ENCODE results near the gene KCNK16. TPM values are rescaled to one million over a fixed set of nuclear protein-coding genes. Genes with fewer than 3 reads are reported as not detected.

Gene KCNK16
- total and polyA plus RNA-seq, 2 of the 4 experiments (the other 2 are of a cell fraction): not detected

GRCh38 chr6:39302011-39302410 is 20.5 kb downstream of the KCNK16 start:
- Histone ChIP-seq H2AK5ac (ENCODE audit: low read depth, low read length) (no peak overlapping the region), H3K36me3 (ENCODE audit: control insufficient read depth, insufficient read depth, low read length) (no peaks in the 10 kb centered on the region), H3K4me3 (ENCODE audit: insufficient read depth, low read depth, low read length) (no peak overlapping the region), H4K5ac (ENCODE audit: low read depth, low read length) (no peak overlapping the region), H4K8ac (ENCODE audit: low read depth in 2 of 2, low read length in 2 of 2) (no peak overlapping the region), H3K9me1 (ENCODE audit: insufficient read depth, low read length) (no peaks in the 10 kb centered on the region), H3K27me3 (ENCODE audit: control insufficient read depth, insufficient read depth, low read length) (no peaks in the 10 kb centered on the region; the same call in 1 of the 2 replicates), H3K27ac (ENCODE audit: insufficient read depth, low read length) (no peak overlapping the region), H3K4me1 (ENCODE audit: control insufficient read depth, insufficient read depth, low read length) (no peaks in the 10 kb centered on the region), H2BK15ac (ENCODE audit: low read depth, low read length) (no peak overlapping the region), H3K56ac (ENCODE audit: extremely low read depth, insufficient read depth, low read length) (no peak overlapping the region), H4K91ac (ENCODE audit: insufficient read depth, low read depth, low read length) (no peak overlapping the region), H2BK20ac (ENCODE audit: low read depth, low read length) (no peak overlapping the region), H3K4ac (ENCODE audit: low read depth, low read length) (no peak overlapping the region), H2BK5ac (ENCODE audit: low read depth, low read length, poor library complexity, severe bottlenecking) (no peak overlapping the region), H2BK120ac (ENCODE audit: low read depth, low read length) (no peak overlapping the region), H3K23ac (ENCODE audit: low read depth, low read length) (no peak overlapping the region), H4K20me1 (ENCODE audit: insufficient read depth, low read length) (no peaks in the 10 kb centered on the region), H3K79me1 (ENCODE audit: low read depth in 1 of 2, low read length in 2 of 2) (no peaks in the 10 kb centered on the region), H2AFZ (replicated peaks; ENCODE audit: low read length, poor library complexity) (no peak overlapping the region), H3K18ac (ENCODE audit: low read depth, low read length) (no peak overlapping the region), H3K9ac (ENCODE audit: low read depth, low read length) (no peak overlapping the region), H3K9me3 (ENCODE audit: control insufficient read depth, insufficient read depth, low read length) (no peaks in the 10 kb centered on the region), H3K14ac (replicated peaks; ENCODE audit: low read depth, low read length) (no peak overlapping the region), H2AK9ac (replicated peaks; ENCODE audit: low read depth, low read length, poor library complexity) (no peak overlapping the region), H3K4me2 (ENCODE audit: low read depth, low read length) (no peak overlapping the region)
- TF ChIP-seq MAZ (IDR thresholded peaks at IDR 0.05; ENCODE audit: borderline replicate concordance, low read depth, low read length) (no peak), NFE2L2 (IDR thresholded peaks at IDR 0.05; ENCODE audit: low read depth, low read length) (no peak), RAD21 (IDR thresholded peaks at IDR 0.05; ENCODE audit: low read length) (no peak), BHLHE40 (IDR thresholded peaks at IDR 0.05; ENCODE audit: low read depth, low read length) (no peak), POLR2A (IDR thresholded peaks at IDR 0.05; ENCODE audit: low read depth, low read length) (no peak), CEBPB (IDR thresholded peaks at IDR 0.05; ENCODE audit: low read depth, low read length) (no peak), USF2 (IDR thresholded peaks at IDR 0.05; ENCODE audit: low read depth, low read length) (no peak), RFX5 (IDR thresholded peaks at IDR 0.05; ENCODE audit: low read depth, low read length) (no peak), RCOR1 (IDR thresholded peaks at IDR 0.05; ENCODE audit: insufficient replicate concordance, low read length) (no peak)
- TF ChIP-seq, protein P1, sequence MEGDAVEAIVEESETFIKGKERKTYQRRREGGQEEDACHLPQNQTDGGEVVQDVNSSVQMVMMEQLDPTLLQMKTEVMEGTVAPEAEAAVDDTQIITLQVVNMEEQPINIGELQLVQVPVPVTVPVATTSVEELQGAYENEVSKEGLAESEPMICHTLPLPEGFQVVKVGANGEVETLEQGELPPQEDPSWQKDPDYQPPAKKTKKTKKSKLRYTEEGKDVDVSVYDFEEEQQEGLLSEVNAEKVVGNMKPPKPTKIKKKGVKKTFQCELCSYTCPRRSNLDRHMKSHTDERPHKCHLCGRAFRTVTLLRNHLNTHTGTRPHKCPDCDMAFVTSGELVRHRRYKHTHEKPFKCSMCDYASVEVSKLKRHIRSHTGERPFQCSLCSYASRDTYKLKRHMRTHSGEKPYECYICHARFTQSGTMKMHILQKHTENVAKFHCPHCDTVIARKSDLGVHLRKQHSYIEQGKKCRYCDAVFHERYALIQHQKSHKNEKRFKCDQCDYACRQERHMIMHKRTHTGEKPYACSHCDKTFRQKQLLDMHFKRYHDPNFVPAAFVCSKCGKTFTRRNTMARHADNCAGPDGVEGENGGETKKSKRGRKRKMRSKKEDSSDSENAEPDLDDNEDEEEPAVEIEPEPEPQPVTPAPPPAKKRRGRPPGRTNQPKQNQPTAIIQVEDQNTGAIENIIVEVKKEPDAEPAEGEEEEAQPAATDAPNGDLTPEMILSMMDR (conservative IDR thresholded peaks at IDR 0.05; ENCODE audit: low read depth, low read length): no peak
- TF ChIP-seq, protein P2, sequence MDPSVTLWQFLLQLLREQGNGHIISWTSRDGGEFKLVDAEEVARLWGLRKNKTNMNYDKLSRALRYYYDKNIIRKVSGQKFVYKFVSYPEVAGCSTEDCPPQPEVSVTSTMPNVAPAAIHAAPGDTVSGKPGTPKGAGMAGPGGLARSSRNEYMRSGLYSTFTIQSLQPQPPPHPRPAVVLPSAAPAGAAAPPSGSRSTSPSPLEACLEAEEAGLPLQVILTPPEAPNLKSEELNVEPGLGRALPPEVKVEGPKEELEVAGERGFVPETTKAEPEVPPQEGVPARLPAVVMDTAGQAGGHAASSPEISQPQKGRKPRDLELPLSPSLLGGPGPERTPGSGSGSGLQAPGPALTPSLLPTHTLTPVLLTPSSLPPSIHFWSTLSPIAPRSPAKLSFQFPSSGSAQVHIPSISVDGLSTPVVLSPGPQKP (IDR thresholded peaks at IDR 0.05; ENCODE audit: borderline replicate concordance, low read depth, low read length): no peak
- ATAC-seq (ENCODE audit: low read depth) (no peak), DNase-seq (no peak)
- intact Hi-C loops (cut with micrococcal nuclease): loop anchor here (2.0 kb wide), 1 partner anchor 305 kb away; no protein-coding TSS in a partner anchor
- in situ Hi-C loops (cut with MboI; ENCODE audit: low sequenced_read_pairs): loop anchor here (10.0 kb wide), 1 partner anchor 327 kb away; no protein-coding TSS in a partner anchor
- dilution Hi-C loops (cut with HindIII; ENCODE audit: low sequenced_read_pairs, unreplicated experiment): no loop called here
- CTCF ChIA-PET: interaction anchor here (1.1 to 1.2 kb wide), 2 partner anchors 112 to 305 kb away, joined by 3 to 5 read pairs; no protein-coding TSS in a partner anchor
- BruUV-seq (replicated peaks): no TSS peak
- POLR2A ChIA-PET (ENCODE audit: unreplicated experiment): no interaction called here
- WGBS, 2 experiments (ENCODE audit: extremely low coverage in 2 of 2, insufficient read length in 1 of 2): no CpG with 5 or more reads among the region's 2 CpGs

All from IMR-90 (cell line).